Hematopoietic multipotent progenitor cell treated with erythropoietin and hydrocortisone succinate and interleukin-3 and kit ligand, for 4 days (in vitro differentiated cells): Measurements from ENCODE around the gene ARID3A.
"Not testable (repeated sequence)": the region's sequence is repeated elsewhere in the genome, so short reads cannot be mapped to it uniquely, and the experiment has no call there.

Source experiments
- DNase-seq: peaks from one replicate; pipeline ENCODE4 v3.0.0-alpha.2; 2015

Gene ARID3A

GRCh38 chr19:925526-926322, at the start of gene ARID3A:
Gene ARID3A (plus strand): TSS chr19:926035. CDS start chr19:929529, 3,494 bp downstream.
- peak; percentile 93 for DNase-seq

- DNase-seq, result no peak
Observed at GRCh38 chr19:876089-876488, 49.7 kb upstream of the ARID3A start.

GRCh38 chr19:876780-877314, 49.0 kb upstream of the ARID3A start:
- DNase-seq, result no peak

- not testable (repeated sequence) for DNase-seq
Observed at GRCh38 chr19:877992-878660, 47.7 kb upstream of the ARID3A start.

GRCh38 chr19:878751-879561, 46.9 kb upstream of the ARID3A start:
- not testable (repeated sequence) for DNase-seq

- DNase-seq, result no peak
Observed at GRCh38 chr19:879711-880438, 46.0 kb upstream of the ARID3A start.

GRCh38 chr19:881385-882071, 44.3 kb upstream of the ARID3A start:
- no peak for DNase-seq

GRCh38 chr19:882871-883497, 42.9 kb upstream of the ARID3A start:
- DNase-seq, result no peak

- no peak for DNase-seq
Observed at GRCh38 chr19:883661-884211, 42.1 kb upstream of the ARID3A start.

GRCh38 chr19:884420-885211, 41.2 kb upstream of the ARID3A start:
- DNase-seq, result no peak

GRCh38 chr19:885536-886224, 40.2 kb upstream of the ARID3A start:
- no peak for DNase-seq

- peak; percentile 37 for DNase-seq
Observed at GRCh38 chr19:887072-887471, 38.8 kb upstream of the ARID3A start.

GRCh38 chr19:887599-887998, 38.2 kb upstream of the ARID3A start:
- no peak for DNase-seq

GRCh38 chr19:888581-889385, 37.1 kb upstream of the ARID3A start:
- DNase-seq, result peak; percentile 72

GRCh38 chr19:889662-890295, 36.1 kb upstream of the ARID3A start:
- DNase-seq, result no peak

- no peak for DNase-seq
Observed at GRCh38 chr19:890831-891230, 35.0 kb upstream of the ARID3A start.

- DNase-seq, result not testable (repeated sequence)
Observed at GRCh38 chr19:891421-892200, 34.2 kb upstream of the ARID3A start.
